Panc1 (cell line): ENCODE data around the gene MYO1E. TPM values are rescaled to one million over a fixed set of nuclear protein-coding genes. Genes with fewer than 3 reads are reported as not detected.

ENCODE experiments used
- ATAC-seq: fragments of 200-7000 bp; cut with Tn5 transposase; 2 replicates; pipeline ENCODE4 v1.9.1; 2020; ENCODE audit warnings: mild to moderate bottlenecking, moderate library complexity
- BruUV-seq: library from RNA; stranded (reverse); fragments of 400-500 nt; replicated peaks from 2 replicates; lab custom pipeline; 2021; lab: Mats Ljungman, UMichigan
- CTCF ChIA-PET: fragments of 300-600 bp; sonication (Branson Sonifier 250); formaldehyde crosslinking; loops from one replicate; lab custom pipeline; 2022; ENCODE audit warnings: antibody characterized with exemption; lab: Charles Lee
- POLR2A ChIA-PET: fragments of 300-600 bp; sonication (Branson Sonifier 250); formaldehyde crosslinking; loops from one replicate; lab custom pipeline; 2022; ENCODE audit warnings: antibody characterized with exemption; lab: Charles Lee
- DNase-seq: peaks from one replicate; pipeline ENCODE4 v3.0.0-alpha.2; 2010; ENCODE audit warnings: low read depth, low spot score
- H3K27ac ChIP-seq: 2 replicates; pipeline ENCODE4 v1.5.1; 2011; ENCODE audit warnings: mild to moderate bottlenecking, low read length, inconsistent platforms
- H3K27me3 ChIP-seq: fragments of 200-500 bp; sonication (Bioruptor generic); 2 replicates; pipeline ENCODE4 v1.6.0; 2014; ENCODE audit warnings: low read length, inconsistent platforms; ENCODE audit not compliant: control insufficient read depth, insufficient read depth
- H3K36me3 ChIP-seq: fragments of 200-500 bp; sonication (Bioruptor generic); 2 replicates; pipeline ENCODE4 v1.5.1; 2014; ENCODE audit warnings: inconsistent platforms, mild to moderate bottlenecking, low read length, moderate library complexity; ENCODE audit not compliant: control insufficient read depth, insufficient read depth
- H3K4me1 ChIP-seq: 2 replicates; pipeline ENCODE4 v1.5.1; 2011; ENCODE audit warnings: inconsistent platforms, mild to moderate bottlenecking, low read length, moderate library complexity; ENCODE audit not compliant: control insufficient read depth, insufficient read depth
- H3K4me3 ChIP-seq, 2 experiments: 2 replicates each; pipeline ENCODE4 v1.5.1; 2011 to 2012; ENCODE audit warnings: low read depth in 2 of 2, low read length in 2 of 2, mild to moderate bottlenecking in 2 of 2, inconsistent platforms in 1 of 2, moderate library complexity in 1 of 2
- H3K9me3 ChIP-seq: fragments of 200-500 bp; sonication (Bioruptor generic); 2 replicates; pipeline ENCODE4 v1.5.1; 2014; ENCODE audit warnings: low read depth, mild to moderate bottlenecking, inconsistent platforms, low read length, moderate library complexity; ENCODE audit not compliant: control insufficient read depth, insufficient read depth
- CTCF ChIP-seq: fragments of 450-650 bp; IDR thresholded peaks from 2 replicates; pipeline ENCODE4 v1.5.1; 2017; ENCODE audit warnings: mild to moderate bottlenecking
- POLR2AphosphoS5 ChIP-seq: IDR thresholded peaks from 2 replicates; pipeline ENCODE4 v1.6.1; 2012; ENCODE audit warnings: mild to moderate bottlenecking, low read depth, low read length, moderate library complexity
- REST ChIP-seq, 2 experiments: IDR thresholded peaks; 2 replicates each; pipeline ENCODE4 v1.6.1; 2011 to 2012; ENCODE audit warnings: low read depth in 2 of 2, control low read depth in 1 of 2, low read length in 1 of 2, mild to moderate bottlenecking in 1 of 2, moderate library complexity in 1 of 2; ENCODE audit not compliant: insufficient read depth in 1 of 2
- SIN3A ChIP-seq: IDR thresholded peaks from 2 replicates; pipeline ENCODE4 v1.6.1; 2012; ENCODE audit warnings: low read depth, mild to moderate bottlenecking, low read length, moderate library complexity, borderline replicate concordance; ENCODE audit not compliant: insufficient read depth
- TCF7L2 ChIP-seq: IDR thresholded peaks from 2 replicates; pipeline ENCODE4 v1.6.1; 2011; ENCODE audit warnings: mild to moderate bottlenecking, low read depth, low read length, inconsistent platforms
- in situ Hi-C: cut with HindIII; loops from 2 replicates; pipeline ENCODE4 v1.10.0; 2016; ENCODE audit warnings: low sequenced_read_pairs, low pct_unique_long_range_greater_than_20kb
- intact Hi-C: fragments of 100-400 bp; cut with micrococcal nuclease; formaldehyde crosslinking; loops from one replicate; pipeline ENCODE4 v1.10.0; 2022; ENCODE audit not compliant: unreplicated experiment
- total RNA-seq: library from RNA; stranded (reverse); gene quantifications from one replicate; pipeline ENCODE4 v1.2.1, GENCODE V29; 2021; ENCODE audit not compliant: unreplicated experiment

Gene MYO1E
- total RNA-seq, 1 experiment from 2014 or later, result 161 TPM

GRCh38 chr15:59416816-59417215 lies 44.1 kb upstream of the MYO1E start:
- ChIA-PET CTCF (interaction anchor here (0.6 to 0.7 kb wide), 2 partner anchors 44 to 83 kb away, joined by 3 to 4 read pairs; partner anchors contain the start of gene MYO1E), POLR2A (interaction anchor here (0.5 kb wide), 1 partner anchor 45 kb away, joined by 5 read pairs; no protein-coding TSS in a partner anchor)
- Histone ChIP-seq H3K9me3 (no peaks in the 10 kb centered on the region), H3K36me3 (no peaks in the 10 kb centered on the region), H3K4me1 (0 out of 2 replicates have a peak, but pooled peaks cover 3% of the 10 kb centered on the region), H3K27me3 (peaks cover 5% of the 10 kb centered on the region; the same call in 1 of the 2 replicates), H3K27ac (no peak overlapping the region), H3K4me3 (no peak overlapping the region)
- in situ Hi-C loops (no loop called here), intact Hi-C loops (no loop called here)
- DNase-seq (no peak), ATAC-seq (no peak)
- TF ChIP-seq CTCF (no peak), TCF7L2 (no peak), REST (IDR thresholded peaks at IDR 0.05; ENCODE audit: insufficient read depth in 1 of 2, low read depth in 2 of 2, low read length in 1 of 2) (no peak), POLR2AphosphoS5 (no peak), SIN3A (no peak)
- BruUV-seq, result no TSS peak

DNA sequence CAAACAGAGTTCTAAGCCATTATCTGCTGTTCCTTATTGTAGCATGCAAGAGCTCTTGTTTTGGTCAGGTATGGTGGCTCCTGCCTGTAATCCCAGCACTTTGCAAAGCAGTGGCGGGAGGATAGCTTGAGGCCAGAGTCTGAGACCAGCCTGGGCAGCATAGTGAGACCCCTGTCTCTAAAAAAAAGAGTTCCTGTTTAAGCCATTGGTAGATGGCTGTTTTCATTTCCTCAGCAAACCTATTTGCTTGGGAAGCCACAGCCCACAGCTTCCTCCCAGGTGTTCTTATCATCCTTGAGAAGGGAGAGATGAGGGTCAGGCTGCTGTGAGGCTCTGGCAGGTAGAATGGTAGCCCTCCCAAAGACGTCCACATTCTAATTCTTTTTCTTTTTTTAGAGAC lies 40.9 kb upstream of the MYO1E start:
- no peaks in the 10 kb centered on the region for H3K36me3 ChIP-seq
- no peaks in the 10 kb centered on the region for H3K9me3 ChIP-seq
- TF ChIP-seq REST (IDR thresholded peaks at IDR 0.05; ENCODE audit: insufficient read depth in 1 of 2, low read depth in 2 of 2, low read length in 1 of 2), result no peak
- TF ChIP-seq POLR2AphosphoS5, result no peak
- TF ChIP-seq SIN3A, result no peak
- no peak for TF ChIP-seq TCF7L2
- TF ChIP-seq CTCF, result no peak
- H3K27me3 ChIP-seq, result peaks cover 5% of the 10 kb centered on the region; the same call in 1 of the 2 replicates
- intact Hi-C loops, result no loop called here
- 0 out of 2 replicates have a peak, but pooled peaks cover 3% of the 10 kb centered on the region for H3K4me1 ChIP-seq
- BruUV-seq, result no TSS peak
- no peak overlapping the region for H3K27ac ChIP-seq
- ChIA-PET POLR2A (no interaction called here), CTCF (interaction anchor here (0.6 kb wide), 2 partner anchors 18 to 53 kb away, joined by 3 read pairs; no protein-coding TSS in a partner anchor)
- DNase-seq (no peak), ATAC-seq (no peak)
- in situ Hi-C loops, result no loop called here
- no peak overlapping the region for H3K4me3 ChIP-seq
